HL-60 (cell line): ENCODE results near the gene DIS3L.

Source experiments
- DNase-seq, 2 experiments: peaks; one replicate each; pipeline ENCODE4 v3.0.0-alpha.2; 2010 to 2020; ENCODE audit warnings: low read depth in 1 of 2, low spot score in 1 of 2
- H3K27ac ChIP-seq: fragments of 250-450 bp; sonication (Bioruptor Pico); replicated peaks from 2 replicates; pipeline ENCODE4 v1.5.1; 2020; ENCODE audit warnings: mild to moderate bottlenecking, moderate library complexity
- H3K27me3 ChIP-seq: fragments of 250-450 bp; sonication (Bioruptor Pico); 2 replicates; pipeline ENCODE4 v1.5.1; 2021; ENCODE audit warnings: mild to moderate bottlenecking, moderate library complexity; ENCODE audit not compliant: insufficient read depth, poor library complexity, severe bottlenecking
- H3K4me3 ChIP-seq: replicated peaks from 2 replicates; pipeline ENCODE4 v1.5.1; 2011; ENCODE audit warnings: mild to moderate bottlenecking, control low read depth, low read length; ENCODE audit not compliant: insufficient read depth
- CTCF ChIP-seq: IDR thresholded peaks from one replicate; pipeline ENCODE4 v1.5.1; 2011; ENCODE audit warnings: low read length, control low read depth, inconsistent platforms; ENCODE audit not compliant: insufficient read depth
- GABPA ChIP-seq: IDR thresholded peaks from 2 replicates; pipeline ENCODE4 v1.6.1; 2012; ENCODE audit warnings: low read depth
- POLR2AphosphoS5 ChIP-seq: IDR thresholded peaks from 2 replicates; pipeline ENCODE4 v1.6.1; 2012; ENCODE audit warnings: low read depth
- REST ChIP-seq: IDR thresholded peaks from 2 replicates; pipeline ENCODE4 v1.6.1; 2012; ENCODE audit warnings: low read depth; ENCODE audit not compliant: insufficient replicate concordance
- SPI1 ChIP-seq: IDR thresholded peaks from 2 replicates; pipeline ENCODE4 v1.6.1; 2012; ENCODE audit warnings: low read depth, mild to moderate bottlenecking, borderline replicate concordance

DIS3L gene

GRCh38 chr15:66312144-66312543, 18.8 kb downstream of the DIS3L start:
- no peak for DNase-seq
- no peaks in the 10 kb centered on the region for H3K27me3 ChIP-seq
- H3K27ac ChIP-seq = no peak overlapping the region
- H3K4me3 ChIP-seq = no peak overlapping the region
- TF ChIP-seq GABPA (no peak), REST (no peak), SPI1 (no peak), CTCF (no peak), POLR2AphosphoS5 (no peak)

GRCh38 chr15:66323312-66323928, 30.1 kb downstream of the DIS3L start:
- Histone ChIP-seq H3K27ac (no peak overlapping the region), H3K4me3 (no peak overlapping the region), H3K27me3 (no peaks in the 10 kb centered on the region)
- TF ChIP-seq POLR2AphosphoS5 = no peak
- no peak for TF ChIP-seq GABPA
- no peak for TF ChIP-seq SPI1
- no peak for TF ChIP-seq CTCF
- no peak for TF ChIP-seq REST
- DNase-seq = no peak

- H3K4me3 ChIP-seq = no peak overlapping the region
- TF ChIP-seq SPI1 (no peak), CTCF (no peak), REST (no peak)
- no peaks in the 10 kb centered on the region for H3K27me3 ChIP-seq
- no peak overlapping the region for H3K27ac ChIP-seq
- DNase-seq = no peak
These were observed 32.7 kb downstream of the DIS3L start for GRCh38 chr15:66326051-66326450.
